GM23338 (cell line): ENCODE measurements around the gene STK33.

Source experiments
- EZH2 ChIP-seq: fragments of 200-600 bp; sonication (generic); IDR thresholded peaks from one replicate; pipeline ENCODE4 v1.8.0; 2017; ENCODE audit warnings: antibody characterized with exemption, mild to moderate bottlenecking, low read depth; ENCODE audit not compliant: unreplicated experiment
- EZH2phosphoT487 ChIP-seq: fragments of 200-600 bp; sonication (generic); IDR thresholded peaks from one replicate; pipeline ENCODE4 v1.8.1; 2018; ENCODE audit warnings: antibody characterized with exemption; ENCODE audit not compliant: unreplicated experiment
- JUNB ChIP-seq: IDR thresholded peaks from one replicate; pipeline ENCODE4 v1.6.1; 2016; ENCODE audit warnings: antibody characterized with exemption; ENCODE audit not compliant: unreplicated experiment
- POLR2AphosphoS5 ChIP-seq: IDR thresholded peaks from 2 replicates; pipeline ENCODE4 v1.6.1; 2016; ENCODE audit warnings: antibody characterized with exemption, low read depth
- ZNF114 ChIP-seq: fragments of 250-450 bp; sonication (Bioruptor Pico); IDR thresholded peaks from 2 replicates; pipeline ENCODE4 v1.5.0; 2020; ENCODE audit warnings: mild to moderate bottlenecking, moderate library complexity
- TF ChIP-seq, protein P1 (sequence below), 2 experiments: fragments of 200-600 bp in 1 of 2; sonication (generic) in 1 of 2; conservative IDR thresholded peaks; 2 replicates each; pipeline versions ENCODE4 v1.5.1 to v1.6.1; 2016 to 2017; ENCODE audit warnings: antibody characterized with exemption in 2 of 2, low read depth in 2 of 2, mild to moderate bottlenecking in 2 of 2, moderate library complexity in 1 of 2
- TF ChIP-seq, protein P2 (sequence below): IDR thresholded peaks from one replicate; pipeline ENCODE4 v1.6.1; 2018; ENCODE audit warnings: antibody characterized with exemption; ENCODE audit not compliant: unreplicated experiment
- TF ChIP-seq, protein P3 (sequence below): IDR thresholded peaks from 2 replicates; pipeline ENCODE4 v1.6.1; 2016; ENCODE audit warnings: antibody characterized with exemption

GRCh38 chr11:8640267-8640906, 46.4 kb upstream of the STK33 start:
- TF ChIP-seq, protein P1, sequence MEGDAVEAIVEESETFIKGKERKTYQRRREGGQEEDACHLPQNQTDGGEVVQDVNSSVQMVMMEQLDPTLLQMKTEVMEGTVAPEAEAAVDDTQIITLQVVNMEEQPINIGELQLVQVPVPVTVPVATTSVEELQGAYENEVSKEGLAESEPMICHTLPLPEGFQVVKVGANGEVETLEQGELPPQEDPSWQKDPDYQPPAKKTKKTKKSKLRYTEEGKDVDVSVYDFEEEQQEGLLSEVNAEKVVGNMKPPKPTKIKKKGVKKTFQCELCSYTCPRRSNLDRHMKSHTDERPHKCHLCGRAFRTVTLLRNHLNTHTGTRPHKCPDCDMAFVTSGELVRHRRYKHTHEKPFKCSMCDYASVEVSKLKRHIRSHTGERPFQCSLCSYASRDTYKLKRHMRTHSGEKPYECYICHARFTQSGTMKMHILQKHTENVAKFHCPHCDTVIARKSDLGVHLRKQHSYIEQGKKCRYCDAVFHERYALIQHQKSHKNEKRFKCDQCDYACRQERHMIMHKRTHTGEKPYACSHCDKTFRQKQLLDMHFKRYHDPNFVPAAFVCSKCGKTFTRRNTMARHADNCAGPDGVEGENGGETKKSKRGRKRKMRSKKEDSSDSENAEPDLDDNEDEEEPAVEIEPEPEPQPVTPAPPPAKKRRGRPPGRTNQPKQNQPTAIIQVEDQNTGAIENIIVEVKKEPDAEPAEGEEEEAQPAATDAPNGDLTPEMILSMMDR (conservative IDR thresholded peaks at IDR 0.05; ENCODE audit: low read depth in 2 of 2): no peak
- TF ChIP-seq POLR2AphosphoS5 (no peak), EZH2 (no peak), EZH2phosphoT487 (no peak), JUNB (no peak), ZNF114 (no peak)
- TF ChIP-seq, protein P2, sequence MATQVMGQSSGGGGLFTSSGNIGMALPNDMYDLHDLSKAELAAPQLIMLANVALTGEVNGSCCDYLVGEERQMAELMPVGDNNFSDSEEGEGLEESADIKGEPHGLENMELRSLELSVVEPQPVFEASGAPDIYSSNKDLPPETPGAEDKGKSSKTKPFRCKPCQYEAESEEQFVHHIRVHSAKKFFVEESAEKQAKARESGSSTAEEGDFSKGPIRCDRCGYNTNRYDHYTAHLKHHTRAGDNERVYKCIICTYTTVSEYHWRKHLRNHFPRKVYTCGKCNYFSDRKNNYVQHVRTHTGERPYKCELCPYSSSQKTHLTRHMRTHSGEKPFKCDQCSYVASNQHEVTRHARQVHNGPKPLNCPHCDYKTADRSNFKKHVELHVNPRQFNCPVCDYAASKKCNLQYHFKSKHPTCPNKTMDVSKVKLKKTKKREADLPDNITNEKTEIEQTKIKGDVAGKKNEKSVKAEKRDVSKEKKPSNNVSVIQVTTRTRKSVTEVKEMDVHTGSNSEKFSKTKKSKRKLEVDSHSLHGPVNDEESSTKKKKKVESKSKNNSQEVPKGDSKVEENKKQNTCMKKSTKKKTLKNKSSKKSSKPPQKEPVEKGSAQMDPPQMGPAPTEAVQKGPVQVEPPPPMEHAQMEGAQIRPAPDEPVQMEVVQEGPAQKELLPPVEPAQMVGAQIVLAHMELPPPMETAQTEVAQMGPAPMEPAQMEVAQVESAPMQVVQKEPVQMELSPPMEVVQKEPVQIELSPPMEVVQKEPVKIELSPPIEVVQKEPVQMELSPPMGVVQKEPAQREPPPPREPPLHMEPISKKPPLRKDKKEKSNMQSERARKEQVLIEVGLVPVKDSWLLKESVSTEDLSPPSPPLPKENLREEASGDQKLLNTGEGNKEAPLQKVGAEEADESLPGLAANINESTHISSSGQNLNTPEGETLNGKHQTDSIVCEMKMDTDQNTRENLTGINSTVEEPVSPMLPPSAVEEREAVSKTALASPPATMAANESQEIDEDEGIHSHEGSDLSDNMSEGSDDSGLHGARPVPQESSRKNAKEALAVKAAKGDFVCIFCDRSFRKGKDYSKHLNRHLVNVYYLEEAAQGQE: no peak
- TF ChIP-seq, protein P3, sequence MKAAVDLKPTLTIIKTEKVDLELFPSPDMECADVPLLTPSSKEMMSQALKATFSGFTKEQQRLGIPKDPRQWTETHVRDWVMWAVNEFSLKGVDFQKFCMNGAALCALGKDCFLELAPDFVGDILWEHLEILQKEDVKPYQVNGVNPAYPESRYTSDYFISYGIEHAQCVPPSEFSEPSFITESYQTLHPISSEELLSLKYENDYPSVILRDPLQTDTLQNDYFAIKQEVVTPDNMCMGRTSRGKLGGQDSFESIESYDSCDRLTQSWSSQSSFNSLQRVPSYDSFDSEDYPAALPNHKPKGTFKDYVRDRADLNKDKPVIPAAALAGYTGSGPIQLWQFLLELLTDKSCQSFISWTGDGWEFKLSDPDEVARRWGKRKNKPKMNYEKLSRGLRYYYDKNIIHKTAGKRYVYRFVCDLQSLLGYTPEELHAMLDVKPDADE: no peak
